ENCODE data around the gene ZBTB16.

The ZBTB16 gene

GRCh38 chr11:114172055-114172861 is 112.7 kb downstream of the ZBTB16 start:
- DNase-seq: no peak

- no peak for DNase-seq
These were observed 113.4 kb downstream of the ZBTB16 start for GRCh38 chr11:114172871-114173444.

GRCh38 chr11:114173843-114174242 is 114.3 kb downstream of the ZBTB16 start:
- DNase-seq: no peak

GRCh38 chr11:114174712-114175495 is 115.4 kb downstream of the ZBTB16 start:
- no peak for DNase-seq

GRCh38 chr11:114175706-114176105 is 116.2 kb downstream of the ZBTB16 start:
- DNase-seq: no peak

- no peak for DNase-seq
These were observed 116.8 kb downstream of the ZBTB16 start for GRCh38 chr11:114176321-114176720.

- no peak for DNase-seq
These were observed 119.1 kb downstream of the ZBTB16 start for GRCh38 chr11:114178656-114179055.

- peak; percentile 88 for DNase-seq
These were observed 119.9 kb downstream of the ZBTB16 start for GRCh38 chr11:114179234-114179941.

GRCh38 chr11:114180301-114181055 is 121.0 kb downstream of the ZBTB16 start:
- peak; percentile 53 for DNase-seq

GRCh38 chr11:114181195-114181594 is 121.7 kb downstream of the ZBTB16 start:
- DNase-seq: no peak

- no peak for DNase-seq
These were observed 122.2 kb downstream of the ZBTB16 start for GRCh38 chr11:114181752-114182151.

GRCh38 chr11:114182471-114183043 is 123.0 kb downstream of the ZBTB16 start:
- no peak for DNase-seq

- no peak for DNase-seq
These were observed 123.6 kb downstream of the ZBTB16 start for GRCh38 chr11:114183044-114183511.

GRCh38 chr11:114185436-114185835 is 125.9 kb downstream of the ZBTB16 start:
- no peak for DNase-seq

GRCh38 chr11:114187173-114187572 is 127.7 kb downstream of the ZBTB16 start:
- no peak for DNase-seq

- DNase-seq: no peak
These were observed 129.5 kb downstream of the ZBTB16 start for GRCh38 chr11:114188851-114189570.

GRCh38 chr11:114190630-114191029 is 131.1 kb downstream of the ZBTB16 start:
- DNase-seq: no peak

- no peak for DNase-seq
These were observed 132.4 kb downstream of the ZBTB16 start for GRCh38 chr11:114191893-114192292.

GRCh38 chr11:114192841-114193389 is 133.4 kb downstream of the ZBTB16 start:
- DNase-seq: no peak
